Liver (tissue), 9 donors: ENCODE data around the gene TUSC2. TPM values are rescaled to one million over a fixed set of nuclear protein-coding genes. Genes with fewer than 3 reads are reported as not detected.
A peak's percentile ranks its signal among the peaks of the same experiment; 100 is the strongest.

Source experiments
- DNase-seq: peaks from one replicate; pipeline ENCODE4 v3.0.0-alpha.2; 2017; ENCODE audit warnings: low spot score
- H3K27ac ChIP-seq, 2 donors: one replicate each; pipeline ENCODE4 v1.7.0; 2013; ENCODE audit warnings: inconsistent platforms in 2 of 2, low read length in 2 of 2, control low read depth in 1 of 2, low read depth in 1 of 2, mild to moderate bottlenecking in 1 of 2
- H3K27me3 ChIP-seq, 4 donors: one replicate each; pipeline versions ENCODE4 v1.6.1 to v1.7.0; 2013; ENCODE audit warnings: low read length in 3 of 4, inconsistent platforms in 1 of 4, mild to moderate bottlenecking in 1 of 4, moderate library complexity in 1 of 4; ENCODE audit not compliant: control insufficient read depth in 4 of 4, insufficient read depth in 4 of 4
- H3K36me3 ChIP-seq, 4 donors: one replicate each; pipeline versions ENCODE4 v1.6.1 to v1.7.0; 2013; ENCODE audit warnings: low read length in 3 of 4, mild to moderate bottlenecking in 3 of 4, low read depth in 1 of 4, moderate library complexity in 1 of 4; ENCODE audit not compliant: control insufficient read depth in 4 of 4, insufficient read depth in 3 of 4
- H3K4me1 ChIP-seq, 4 donors: one replicate each; pipeline versions ENCODE4 v1.6.1 to v1.7.0; 2013; ENCODE audit warnings: low read length in 3 of 4, mild to moderate bottlenecking in 3 of 4, moderate library complexity in 1 of 4; ENCODE audit not compliant: control insufficient read depth in 4 of 4, insufficient read depth in 4 of 4
- H3K4me3 ChIP-seq, 3 donors: one replicate each; pipeline versions ENCODE4 v1.6.1 to v1.7.0; 2013; ENCODE audit warnings: low read length in 3 of 3, control low read depth in 1 of 3, low read depth in 1 of 3, mild to moderate bottlenecking in 1 of 3
- H3K9ac ChIP-seq, 2 donors: one replicate each; pipeline ENCODE4 v1.7.0; 2013; ENCODE audit warnings: low read length in 2 of 2, mild to moderate bottlenecking in 2 of 2, moderate library complexity in 2 of 2, control low read depth in 1 of 2, low read depth in 1 of 2
- H3K9me3 ChIP-seq, 4 donors: one replicate each; pipeline versions ENCODE4 v1.6.1 to v1.7.0; 2013; ENCODE audit warnings: low read length in 3 of 4; ENCODE audit not compliant: control insufficient read depth in 4 of 4
- EGR1 ChIP-seq, 2 donors: IDR thresholded peaks; 2 replicates each; pipeline ENCODE4 v1.6.1; 2016 to 2018; ENCODE audit warnings: antibody characterized with exemption in 2 of 2, low read depth in 2 of 2
- FOXA1 ChIP-seq: IDR thresholded peaks from 2 replicates; pipeline ENCODE4 v1.6.1; 2016; ENCODE audit warnings: antibody characterized with exemption
- HNF4A ChIP-seq, 2 donors: conservative IDR thresholded peaks; 2 replicates each; pipeline ENCODE4 v1.6.1; 2016; ENCODE audit warnings: antibody characterized with exemption in 2 of 2, mild to moderate bottlenecking in 2 of 2
- HNF4G ChIP-seq: IDR thresholded peaks from 2 replicates; pipeline ENCODE4 v1.6.1; 2016; ENCODE audit warnings: antibody characterized with exemption
- JUND ChIP-seq, 2 donors: IDR thresholded peaks; 2 replicates each; pipeline ENCODE4 v1.6.1; 2016; ENCODE audit warnings: antibody characterized with exemption in 2 of 2
- NR2F2 ChIP-seq: IDR thresholded peaks from 2 replicates; pipeline ENCODE4 v1.6.1; 2016; ENCODE audit warnings: antibody characterized with exemption
- RAD21 ChIP-seq, 2 donors: IDR thresholded peaks; 2 replicates each; pipeline ENCODE4 v1.6.1; 2016; ENCODE audit warnings: antibody characterized with exemption in 2 of 2, mild to moderate bottlenecking in 2 of 2
- RXRA ChIP-seq, 2 donors: IDR thresholded peaks; 2 replicates each; pipeline ENCODE4 v1.6.1; 2017 to 2018; ENCODE audit warnings: antibody characterized with exemption in 2 of 2, mild to moderate bottlenecking in 1 of 2
- SP1 ChIP-seq: IDR thresholded peaks from 2 replicates; pipeline ENCODE4 v1.6.1; 2018; ENCODE audit warnings: antibody characterized with exemption, mild to moderate bottlenecking
- TAF1 ChIP-seq: conservative IDR thresholded peaks from 2 replicates; pipeline ENCODE4 v1.6.1; 2016; ENCODE audit warnings: antibody characterized with exemption, mild to moderate bottlenecking
- YY1 ChIP-seq: IDR thresholded peaks from 2 replicates; pipeline ENCODE4 v1.6.1; 2016; ENCODE audit warnings: antibody characterized with exemption, mild to moderate bottlenecking
- WGBS: extraction: QIAGEN DNeasy Blood & Tissue Kit; methylation state at CpG from one replicate; pipeline ENCODE4 v1.1.7; 2013; 5-methylcytosine and 5-hydroxymethylcytosine counted together
- polyA plus RNA-seq, 2 donors: library from polyadenylated mRNA; stranded (reverse) in 1 of 2; unstranded in 1 of 2; fragments of 200-250 nt in 1 of 2; fragments of >200 nt in 1 of 2; fragmentation: Nextera tagmentation in 1 of 2; extraction: Ambion mirVana in 1 of 2; gene quantifications; one replicate each; pipeline versions ENCODE4 v1.2.1 to v1.2.3, GENCODE V29; 2013 to 2015
- total RNA-seq, 2 donors: library from RNA; depleted of rRNA; stranded (reverse); fragments of >200 nt; gene quantifications; one replicate each; pipeline ENCODE4 v1.2.3, GENCODE V29; 2014
- TF ChIP-seq, protein P1 (sequence below): IDR thresholded peaks from 2 replicates; pipeline ENCODE4 v1.6.1; 2016; ENCODE audit warnings: antibody characterized with exemption
- TF ChIP-seq, protein P2 (sequence below): IDR thresholded peaks from 2 replicates; pipeline ENCODE4 v1.6.1; 2016; ENCODE audit warnings: antibody characterized with exemption
- TF ChIP-seq, protein P3 (sequence below): fragments of 150-350 bp; IDR thresholded peaks from 2 replicates; pipeline ENCODE4 v1.5.1; 2017; ENCODE audit warnings: improper control_type of control experiment, low read depth, low read length; ENCODE audit not compliant: missing input control
- TF ChIP-seq, protein P4 (sequence below): IDR thresholded peaks from 2 replicates; pipeline ENCODE4 v1.6.1; 2016; ENCODE audit warnings: antibody characterized with exemption, mild to moderate bottlenecking
- TF ChIP-seq, protein P5 (sequence below): IDR thresholded peaks from 2 replicates; pipeline ENCODE4 v1.6.1; 2016; ENCODE audit warnings: antibody characterized with exemption
- donor health status: healthy.
- donor health status: healthy.
- donor health status: healthy.
- donor health status: healthy.
- donor health status: healthy.

TUSC2 gene
- total and polyA plus RNA-seq, 4 donors = 12.7 to 37.7 (median 21.7) TPM

DNA sequence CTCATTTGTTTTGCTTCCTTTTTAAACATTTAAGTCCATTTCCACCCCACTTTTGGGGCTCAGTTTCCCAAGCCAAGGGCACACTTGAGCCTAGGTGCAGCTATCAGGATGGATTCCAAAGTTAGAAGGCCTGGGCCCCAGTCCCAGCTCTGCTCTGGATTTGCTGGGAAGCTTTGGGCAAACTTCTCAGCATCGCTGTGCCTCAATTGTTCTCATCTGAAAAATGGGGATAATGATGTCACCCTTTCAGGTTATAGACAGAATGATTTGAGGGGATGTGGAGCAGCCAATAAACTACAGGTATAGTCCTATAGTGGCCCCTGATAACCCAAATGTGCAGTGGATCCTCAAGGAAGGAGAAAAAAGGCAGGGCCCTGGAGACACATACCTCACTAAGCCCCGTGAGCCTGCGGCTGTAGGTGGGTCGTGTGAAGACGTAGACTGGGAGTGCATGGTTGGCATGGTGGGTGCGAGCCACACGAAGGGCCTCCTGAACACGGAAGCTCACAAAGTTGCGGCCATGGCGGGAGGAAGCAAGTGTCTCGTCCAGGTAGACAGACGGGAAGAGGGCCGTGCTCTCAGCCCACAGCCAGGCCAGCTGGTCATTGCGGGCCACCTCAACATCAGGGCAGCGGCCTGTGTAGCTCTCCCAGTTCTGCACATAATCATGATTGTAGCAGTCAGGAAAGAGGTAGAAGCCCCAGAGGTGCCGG is 8.7 kb downstream of the TUSC2 start:
- Histone ChIP-seq H3K4me3 (peak overlapping the region in 1 of 3 donors; percentile 96), H3K36me3 (peaks cover 0 to 10% (median 2%) of the 10 kb centered on the region in 4 donors), H3K27me3 (no peaks in the 10 kb centered on the region), H3K27ac (no peak overlapping the region), H3K9ac (no peak overlapping the region), H3K9me3 (no peaks in the 10 kb centered on the region), H3K4me1 (peaks cover 15 to 55% (median 47%) of the 10 kb centered on the region in 4 donors)
- 87% methylated on average over 16 of the region's 16 CpGs for WGBS
- no peak for DNase-seq
- TF ChIP-seq RXRA (IDR thresholded peaks at IDR 0.05) (no peak), YY1 (no peak)
- TF ChIP-seq, protein P1, sequence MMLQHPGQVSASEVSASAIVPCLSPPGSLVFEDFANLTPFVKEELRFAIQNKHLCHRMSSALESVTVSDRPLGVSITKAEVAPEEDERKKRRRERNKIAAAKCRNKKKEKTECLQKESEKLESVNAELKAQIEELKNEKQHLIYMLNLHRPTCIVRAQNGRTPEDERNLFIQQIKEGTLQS = no peak
- TF ChIP-seq, protein P2, sequence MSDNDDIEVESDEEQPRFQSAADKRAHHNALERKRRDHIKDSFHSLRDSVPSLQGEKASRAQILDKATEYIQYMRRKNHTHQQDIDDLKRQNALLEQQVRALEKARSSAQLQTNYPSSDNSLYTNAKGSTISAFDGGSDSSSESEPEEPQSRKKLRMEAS = no peak

DNA sequence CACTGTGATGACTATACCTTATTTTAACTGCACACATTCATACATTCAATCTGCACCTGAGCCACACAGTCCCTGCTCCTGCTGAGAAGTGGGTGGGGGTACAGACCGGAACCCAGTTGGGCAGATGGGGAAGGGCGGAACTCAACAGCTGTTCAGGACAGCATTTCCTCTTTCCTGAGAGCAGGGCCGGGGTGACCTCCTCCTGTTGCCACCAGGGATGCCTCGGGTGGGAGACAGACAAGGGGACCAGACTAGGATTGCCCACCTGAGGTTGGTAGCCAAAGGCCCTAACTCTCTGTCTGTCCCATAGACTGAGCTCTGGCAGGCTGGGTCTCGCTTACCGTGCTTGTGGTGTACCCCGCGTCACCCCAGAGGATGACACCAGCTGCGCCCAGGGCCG is 9.4 kb downstream of the TUSC2 start:
- Histone ChIP-seq H3K4me1 (peaks cover 15 to 48% (median 40%) of the 10 kb centered on the region in 4 donors), H3K27me3 (no peaks in the 10 kb centered on the region), H3K9ac (no peak overlapping the region), H3K9me3 (no peaks in the 10 kb centered on the region), H3K36me3 (peaks cover 0 to 10% (median 2%) of the 10 kb centered on the region in 4 donors), H3K27ac (no peak overlapping the region), H3K4me3 (no peak overlapping the region)
- 83% methylated on average over 10 of the region's 10 CpGs for WGBS
- no peak for DNase-seq
- TF ChIP-seq JUND (IDR thresholded peaks at IDR 0.05) (no peak), NR2F2 (no peak), HNF4G (no peak), TAF1 (no peak)
- TF ChIP-seq, protein P2 = no peak
- TF ChIP-seq, protein P3, sequence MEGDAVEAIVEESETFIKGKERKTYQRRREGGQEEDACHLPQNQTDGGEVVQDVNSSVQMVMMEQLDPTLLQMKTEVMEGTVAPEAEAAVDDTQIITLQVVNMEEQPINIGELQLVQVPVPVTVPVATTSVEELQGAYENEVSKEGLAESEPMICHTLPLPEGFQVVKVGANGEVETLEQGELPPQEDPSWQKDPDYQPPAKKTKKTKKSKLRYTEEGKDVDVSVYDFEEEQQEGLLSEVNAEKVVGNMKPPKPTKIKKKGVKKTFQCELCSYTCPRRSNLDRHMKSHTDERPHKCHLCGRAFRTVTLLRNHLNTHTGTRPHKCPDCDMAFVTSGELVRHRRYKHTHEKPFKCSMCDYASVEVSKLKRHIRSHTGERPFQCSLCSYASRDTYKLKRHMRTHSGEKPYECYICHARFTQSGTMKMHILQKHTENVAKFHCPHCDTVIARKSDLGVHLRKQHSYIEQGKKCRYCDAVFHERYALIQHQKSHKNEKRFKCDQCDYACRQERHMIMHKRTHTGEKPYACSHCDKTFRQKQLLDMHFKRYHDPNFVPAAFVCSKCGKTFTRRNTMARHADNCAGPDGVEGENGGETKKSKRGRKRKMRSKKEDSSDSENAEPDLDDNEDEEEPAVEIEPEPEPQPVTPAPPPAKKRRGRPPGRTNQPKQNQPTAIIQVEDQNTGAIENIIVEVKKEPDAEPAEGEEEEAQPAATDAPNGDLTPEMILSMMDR = no peak

DNA sequence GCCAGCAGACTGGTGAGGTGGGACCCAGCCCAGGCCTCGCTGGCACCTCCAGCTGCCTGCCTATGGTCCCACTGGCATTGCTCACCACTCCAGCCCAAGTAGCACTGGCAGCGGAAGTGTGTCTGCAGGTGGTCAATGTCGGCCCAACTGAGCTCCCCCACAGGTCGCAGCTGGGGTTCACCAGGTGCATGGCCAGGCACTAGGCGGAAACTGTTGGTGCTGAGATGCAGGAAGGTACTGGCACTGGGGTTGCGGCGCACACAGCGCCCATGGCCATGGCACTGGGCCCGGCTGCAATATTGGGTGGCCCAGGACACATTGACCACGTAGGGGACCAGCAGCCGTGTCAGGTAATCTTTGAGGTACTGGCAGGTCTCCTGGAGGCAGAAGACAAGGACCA is 9.9 kb downstream of the TUSC2 start:
- Histone ChIP-seq H3K4me3 (no peak overlapping the region), H3K27ac (no peak overlapping the region), H3K4me1 (peaks cover 15 to 44% (median 36%) of the 10 kb centered on the region in 4 donors), H3K9me3 (no peaks in the 10 kb centered on the region), H3K36me3 (peaks cover 0 to 10% (median 2%) of the 10 kb centered on the region in 4 donors), H3K27me3 (no peaks in the 10 kb centered on the region), H3K9ac (no peak overlapping the region)
- 81% methylated on average over 11 of the region's 11 CpGs for WGBS
- no peak for DNase-seq
- TF ChIP-seq, protein P4, sequence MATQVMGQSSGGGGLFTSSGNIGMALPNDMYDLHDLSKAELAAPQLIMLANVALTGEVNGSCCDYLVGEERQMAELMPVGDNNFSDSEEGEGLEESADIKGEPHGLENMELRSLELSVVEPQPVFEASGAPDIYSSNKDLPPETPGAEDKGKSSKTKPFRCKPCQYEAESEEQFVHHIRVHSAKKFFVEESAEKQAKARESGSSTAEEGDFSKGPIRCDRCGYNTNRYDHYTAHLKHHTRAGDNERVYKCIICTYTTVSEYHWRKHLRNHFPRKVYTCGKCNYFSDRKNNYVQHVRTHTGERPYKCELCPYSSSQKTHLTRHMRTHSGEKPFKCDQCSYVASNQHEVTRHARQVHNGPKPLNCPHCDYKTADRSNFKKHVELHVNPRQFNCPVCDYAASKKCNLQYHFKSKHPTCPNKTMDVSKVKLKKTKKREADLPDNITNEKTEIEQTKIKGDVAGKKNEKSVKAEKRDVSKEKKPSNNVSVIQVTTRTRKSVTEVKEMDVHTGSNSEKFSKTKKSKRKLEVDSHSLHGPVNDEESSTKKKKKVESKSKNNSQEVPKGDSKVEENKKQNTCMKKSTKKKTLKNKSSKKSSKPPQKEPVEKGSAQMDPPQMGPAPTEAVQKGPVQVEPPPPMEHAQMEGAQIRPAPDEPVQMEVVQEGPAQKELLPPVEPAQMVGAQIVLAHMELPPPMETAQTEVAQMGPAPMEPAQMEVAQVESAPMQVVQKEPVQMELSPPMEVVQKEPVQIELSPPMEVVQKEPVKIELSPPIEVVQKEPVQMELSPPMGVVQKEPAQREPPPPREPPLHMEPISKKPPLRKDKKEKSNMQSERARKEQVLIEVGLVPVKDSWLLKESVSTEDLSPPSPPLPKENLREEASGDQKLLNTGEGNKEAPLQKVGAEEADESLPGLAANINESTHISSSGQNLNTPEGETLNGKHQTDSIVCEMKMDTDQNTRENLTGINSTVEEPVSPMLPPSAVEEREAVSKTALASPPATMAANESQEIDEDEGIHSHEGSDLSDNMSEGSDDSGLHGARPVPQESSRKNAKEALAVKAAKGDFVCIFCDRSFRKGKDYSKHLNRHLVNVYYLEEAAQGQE = no peak
- TF ChIP-seq RXRA (IDR thresholded peaks at IDR 0.05) = no peak
- TF ChIP-seq RAD21 (IDR thresholded peaks at IDR 0.05) = no peak
- TF ChIP-seq, protein P2 = no peak
- no peak for TF ChIP-seq FOXA1
- TF ChIP-seq, protein P5, sequence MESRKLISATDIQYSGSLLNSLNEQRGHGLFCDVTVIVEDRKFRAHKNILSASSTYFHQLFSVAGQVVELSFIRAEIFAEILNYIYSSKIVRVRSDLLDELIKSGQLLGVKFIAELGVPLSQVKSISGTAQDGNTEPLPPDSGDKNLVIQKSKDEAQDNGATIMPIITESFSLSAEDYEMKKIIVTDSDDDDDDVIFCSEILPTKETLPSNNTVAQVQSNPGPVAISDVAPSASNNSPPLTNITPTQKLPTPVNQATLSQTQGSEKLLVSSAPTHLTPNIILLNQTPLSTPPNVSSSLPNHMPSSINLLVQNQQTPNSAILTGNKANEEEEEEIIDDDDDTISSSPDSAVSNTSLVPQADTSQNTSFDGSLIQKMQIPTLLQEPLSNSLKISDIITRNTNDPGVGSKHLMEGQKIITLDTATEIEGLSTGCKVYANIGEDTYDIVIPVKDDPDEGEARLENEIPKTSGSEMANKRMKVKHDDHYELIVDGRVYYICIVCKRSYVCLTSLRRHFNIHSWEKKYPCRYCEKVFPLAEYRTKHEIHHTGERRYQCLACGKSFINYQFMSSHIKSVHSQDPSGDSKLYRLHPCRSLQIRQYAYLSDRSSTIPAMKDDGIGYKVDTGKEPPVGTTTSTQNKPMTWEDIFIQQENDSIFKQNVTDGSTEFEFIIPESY = no peak
- TF ChIP-seq, protein P3 = no peak
- no peak for TF ChIP-seq HNF4G
- TF ChIP-seq EGR1 (IDR thresholded peaks at IDR 0.05; ENCODE audit: low read depth in 2 of 2) = no peak
- no peak for TF ChIP-seq SP1
- no peak for TF ChIP-seq HNF4A (conservative IDR thresholded peaks at IDR 0.05)
- no peak for TF ChIP-seq NR2F2
